Measurements from ENCODE around the gene REV3L.

DNA sequence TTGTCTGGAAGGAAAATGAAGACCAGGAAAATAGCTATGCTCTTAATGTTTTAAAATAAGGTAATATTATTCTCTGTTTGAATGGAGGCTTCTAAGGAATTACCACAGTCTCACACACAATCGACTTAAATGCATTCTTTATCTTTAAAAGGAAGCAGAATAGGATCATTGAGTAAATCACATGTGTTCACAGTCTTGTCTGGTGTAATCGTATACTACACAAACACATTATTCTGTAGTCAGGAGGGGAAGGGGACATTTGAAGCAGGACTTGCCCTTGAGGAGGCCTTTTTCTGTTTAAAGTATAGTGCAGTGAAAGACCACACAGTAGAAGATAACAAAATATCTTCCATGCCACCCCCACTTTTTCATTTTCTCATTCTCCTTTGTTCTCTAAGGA lies 20.6 kb upstream of the REV3L start:
- TF ChIP-seq POLR2AphosphoS5 (IDR thresholded peaks at IDR 0.05; ENCODE audit: low read depth, low read length) (no peak), POLR2A (IDR thresholded peaks at IDR 0.05; ENCODE audit: low read depth, low read length) (no peak)
